GM19467 (cell line): ENCODE results near the gene TMEM222.

Source experiments
- ATAC-seq: cut with Tn5 transposase; IDR thresholded peaks from one replicate; pipeline ENCODE4 v1.9.1; 2021; ENCODE audit warnings: mild to moderate bottlenecking, moderate library complexity; ENCODE audit not compliant: unreplicated experiment

Gene TMEM222

GRCh38 chr1:27306071-27306470 is 15.9 kb upstream of the TMEM222 start:
- ATAC-seq, result no peak

GRCh38 chr1:27306892-27307761 is 14.8 kb upstream of the TMEM222 start:
- no peak for ATAC-seq

DNA sequence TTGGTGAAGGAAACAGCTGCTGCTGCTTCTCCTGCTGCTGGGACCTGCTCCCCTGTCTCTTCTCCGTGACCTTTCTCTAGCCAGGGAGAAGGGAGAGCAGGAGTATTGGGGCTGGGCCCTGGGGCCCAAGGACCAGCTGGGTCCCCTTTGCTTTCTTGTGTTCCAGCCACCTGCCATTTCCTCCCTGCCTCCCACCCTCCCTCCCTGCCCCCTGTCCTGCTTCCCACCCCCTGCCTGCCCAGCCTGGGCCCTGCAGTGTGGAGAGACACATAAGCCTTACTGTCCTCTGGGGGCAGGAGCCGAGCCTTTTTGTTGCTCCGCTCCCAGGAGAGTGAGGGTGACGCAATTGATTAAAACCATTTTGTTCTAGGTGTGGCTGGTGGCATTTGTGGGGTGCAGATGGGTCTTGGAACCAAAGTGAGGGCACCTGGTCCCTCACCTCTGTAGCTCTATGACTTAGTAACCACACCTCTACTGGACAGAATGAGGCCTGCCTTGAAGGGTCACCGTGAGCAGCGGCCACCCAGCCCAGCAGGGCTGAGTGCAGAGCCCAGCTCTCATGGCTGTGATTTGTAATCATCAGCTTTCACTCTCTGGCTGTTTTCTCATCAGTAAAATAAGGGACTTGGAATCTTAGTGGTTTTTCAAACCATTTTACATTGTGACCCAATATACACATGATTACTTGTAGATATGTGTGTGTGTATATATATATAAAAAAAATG is 13.9 kb upstream of the TMEM222 start:
- ATAC-seq, result no peak

DNA sequence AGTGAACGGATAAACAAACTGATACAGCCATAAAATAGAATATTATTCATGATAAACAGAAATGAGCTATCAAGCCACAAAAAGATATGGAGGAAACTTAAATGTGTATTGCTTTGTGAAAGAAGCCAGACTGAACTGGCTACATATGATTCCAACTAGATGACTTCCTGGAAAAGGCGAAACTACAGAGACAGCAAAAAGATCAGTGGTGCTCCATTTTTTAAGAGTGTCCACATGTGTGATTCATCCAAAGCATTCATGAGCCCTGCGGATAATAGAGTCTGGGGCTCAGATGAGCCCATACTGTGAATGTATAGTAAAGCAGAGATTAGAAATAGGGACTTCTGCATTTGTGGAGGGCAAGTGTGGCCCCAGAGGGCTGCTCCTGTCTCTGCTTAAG is 7.8 kb upstream of the TMEM222 start:
- ATAC-seq, result no peak

DNA sequence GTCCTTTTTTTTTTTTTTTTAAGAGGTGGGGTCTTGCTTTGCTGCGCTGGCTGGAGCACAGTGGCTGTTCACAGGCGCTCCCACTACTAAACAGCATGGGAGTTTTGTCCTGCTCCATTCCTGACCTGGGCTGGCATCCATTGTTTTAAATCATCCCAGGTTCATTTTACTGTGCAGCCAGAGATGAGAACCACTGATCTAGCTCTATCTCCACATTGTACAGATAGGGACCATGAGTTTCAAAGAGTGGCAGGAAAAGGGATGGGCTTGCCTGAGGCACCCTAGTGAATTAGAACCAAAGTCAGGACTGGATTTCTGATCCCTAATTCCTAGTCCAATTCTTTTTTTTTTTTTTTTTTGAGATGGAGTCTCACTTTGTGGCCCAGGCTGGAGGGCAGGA is 7.2 kb upstream of the TMEM222 start:
- ATAC-seq, result no peak

- no peak for ATAC-seq
Observed at GRCh38 chr1:27316860-27317259, 5.1 kb upstream of the TMEM222 start.

DNA sequence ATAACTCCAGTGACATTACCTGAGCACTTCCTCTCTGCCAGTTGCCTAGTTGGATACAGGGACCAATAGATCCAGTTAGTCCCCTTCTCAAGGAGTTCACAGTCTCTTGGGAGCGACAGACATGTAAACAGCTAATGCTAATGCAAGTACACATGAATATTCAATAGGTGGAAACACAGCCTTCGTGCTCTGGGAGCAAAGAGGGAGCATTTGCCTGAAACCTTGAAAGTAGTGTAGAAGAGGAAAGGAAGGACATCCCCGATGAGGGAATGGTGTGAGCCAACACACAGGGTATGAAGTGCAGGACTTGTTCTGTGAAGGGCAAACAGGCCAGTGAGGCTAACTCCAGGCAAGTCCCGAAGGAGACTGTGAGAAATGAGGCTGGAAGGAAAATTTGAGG is 3.8 kb upstream of the TMEM222 start:
- no peak for ATAC-seq

DNA sequence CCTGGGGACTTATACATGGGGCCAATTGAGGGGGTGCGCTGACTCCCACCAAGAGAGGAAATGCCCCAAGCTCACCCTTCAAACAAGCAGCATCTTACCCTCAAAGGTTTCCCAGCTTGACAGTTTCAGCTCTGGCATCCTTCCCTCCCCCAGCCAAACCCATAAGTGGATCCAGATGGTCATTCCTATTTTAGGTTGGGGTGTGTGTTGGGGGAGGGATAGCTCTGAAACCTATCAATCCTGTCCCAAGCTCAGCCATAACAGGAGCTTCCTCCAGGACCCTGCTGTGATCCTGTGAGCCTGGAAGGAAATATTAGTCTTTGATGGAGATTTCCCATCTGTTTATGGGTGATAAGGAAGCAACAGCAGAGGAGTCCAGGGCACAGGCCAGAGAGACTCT is 3.4 kb upstream of the TMEM222 start:
- no peak for ATAC-seq

- no peak for ATAC-seq
Observed at GRCh38 chr1:27322569-27323240, 742 bp downstream of the TMEM222 start.

DNA sequence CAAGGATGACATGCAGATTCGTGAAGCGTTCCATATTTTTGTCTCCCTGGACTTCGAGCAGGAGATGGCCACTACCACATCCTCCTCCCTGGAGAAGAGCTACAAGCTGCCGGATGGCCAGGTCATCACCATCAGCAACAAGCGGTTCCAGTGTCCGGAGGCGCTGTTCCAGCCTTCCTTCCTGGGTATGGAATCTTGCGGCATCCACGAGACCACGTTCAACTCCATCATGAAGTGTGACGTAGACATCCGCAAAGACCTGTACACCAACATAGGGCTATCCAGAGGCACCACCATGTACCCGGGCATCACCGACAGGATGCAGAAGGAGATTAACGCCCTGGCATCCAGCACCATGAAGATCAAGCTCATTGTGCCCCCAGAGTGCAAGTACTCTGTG is 3.3 kb downstream of the TMEM222 start:
- ATAC-seq, result no peak

DNA sequence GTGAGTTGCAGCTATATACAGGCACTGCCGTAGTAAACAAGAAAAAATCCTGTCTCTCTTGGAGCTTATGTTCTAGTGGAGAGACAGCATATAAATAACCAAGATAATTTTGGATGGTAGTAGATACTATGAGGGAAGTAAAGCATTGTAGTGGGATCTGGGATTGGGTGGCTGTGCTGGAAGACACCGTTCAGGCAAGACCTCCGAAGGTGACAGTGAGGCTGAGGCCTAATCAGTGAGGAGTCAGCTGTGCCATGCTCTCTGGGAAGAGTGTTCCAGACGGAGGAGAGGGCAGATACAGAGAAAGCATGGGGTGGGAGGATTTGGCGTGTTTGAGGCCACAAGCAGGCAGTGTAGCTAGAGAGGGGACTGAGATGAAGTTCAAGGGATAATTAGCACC is 6.0 kb downstream of the TMEM222 start:
- ATAC-seq, result no peak

- ATAC-seq, result no peak
Observed at GRCh38 chr1:27330786-27331185, 8.8 kb downstream of the TMEM222 start.

- ATAC-seq, result no peak
Observed at GRCh38 chr1:27331426-27331825, 9.5 kb downstream of the TMEM222 start.

DNA sequence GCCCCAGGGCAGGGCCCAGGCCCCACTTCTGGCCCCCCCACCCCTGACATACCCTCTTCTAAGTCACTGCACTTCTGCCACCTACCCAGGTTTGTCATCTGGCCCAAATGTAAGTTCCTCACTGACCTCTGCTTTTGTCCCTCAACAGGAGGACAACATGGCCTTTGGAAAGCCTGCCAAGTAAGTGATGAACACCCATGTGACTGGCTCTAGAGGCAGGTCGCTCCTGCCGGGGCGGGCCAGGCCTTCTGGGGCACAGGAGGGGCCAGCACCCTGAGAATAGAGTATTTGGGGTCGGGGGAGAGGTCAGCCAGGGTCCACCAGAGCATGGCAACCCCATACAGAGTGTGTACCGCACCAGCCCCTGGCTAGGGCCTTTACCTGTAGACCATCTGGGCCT is 10.0 kb downstream of the TMEM222 start:
- no peak for ATAC-seq

GRCh38 chr1:27332536-27333281 is 10.7 kb downstream of the TMEM222 start:
- ATAC-seq, result no peak

GRCh38 chr1:27333717-27334279 is 11.8 kb downstream of the TMEM222 start:
- ATAC-seq, result no peak

DNA sequence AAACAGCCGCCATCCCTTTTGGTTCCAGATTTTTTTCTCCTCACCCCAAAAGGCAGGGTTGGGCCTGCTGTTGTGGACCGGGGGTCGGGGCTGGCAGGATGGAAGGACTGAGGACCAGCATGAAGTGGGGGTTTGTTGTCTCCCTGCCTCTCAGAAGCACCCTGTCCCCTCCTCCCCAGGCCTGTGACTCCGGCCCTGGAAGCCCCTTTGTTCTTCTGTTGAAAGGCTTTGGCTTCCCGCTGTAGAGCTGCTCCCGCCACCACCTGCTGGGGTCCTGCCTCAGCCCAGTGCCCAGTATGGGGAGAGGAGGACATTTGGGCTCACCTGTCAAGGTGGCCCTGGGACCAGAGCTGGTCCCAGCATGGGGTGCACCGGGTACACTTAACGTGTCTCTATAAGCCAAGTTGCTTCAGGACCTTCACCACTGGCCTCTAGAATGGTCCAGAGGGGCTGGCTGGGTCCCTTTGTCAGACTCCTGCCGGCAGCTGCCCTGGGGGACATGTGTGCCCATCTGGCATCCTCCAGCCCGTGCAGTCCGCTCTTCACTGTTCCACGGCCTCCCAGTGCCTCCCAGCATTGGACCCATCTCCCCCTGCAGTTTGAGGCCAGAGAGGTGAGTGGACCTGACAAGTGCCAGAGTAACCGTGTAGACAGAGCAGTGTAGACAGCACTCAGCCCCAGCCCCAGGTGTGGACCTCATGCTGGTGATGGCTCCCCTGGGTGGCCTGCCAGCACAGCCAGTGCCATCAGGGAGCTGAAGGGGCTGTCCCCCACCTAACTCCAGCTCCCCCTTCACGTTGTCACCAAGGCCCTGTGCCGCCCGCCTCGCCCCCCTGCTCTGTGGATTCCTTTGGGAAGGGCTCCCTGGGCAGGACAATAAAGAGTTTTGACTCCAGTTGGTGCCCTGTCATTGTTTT is 13.8 kb downstream of the TMEM222 start:
- no peak for ATAC-seq

GRCh38 chr1:27336756-27337155 is 14.8 kb downstream of the TMEM222 start:
- no peak for ATAC-seq

DNA sequence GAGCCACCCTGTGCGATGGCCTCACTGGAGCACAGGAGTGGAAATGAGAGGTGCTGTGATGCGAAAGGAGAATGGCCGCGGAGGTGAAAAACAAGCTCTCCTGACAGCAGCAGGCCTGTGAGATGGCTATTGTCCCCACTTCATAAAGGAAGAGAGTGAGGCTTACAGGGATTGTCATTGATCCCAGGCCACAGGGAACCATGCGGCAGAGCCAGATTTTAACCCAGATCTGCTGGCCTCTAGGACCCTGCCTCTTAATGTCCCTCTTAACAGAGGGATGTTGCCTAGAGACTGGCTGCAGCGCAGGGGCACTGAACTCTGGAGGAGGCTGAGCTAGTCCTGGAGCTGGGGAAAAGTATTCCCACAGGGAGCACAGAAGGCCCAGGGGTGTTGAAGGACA is 16.8 kb downstream of the TMEM222 start:
- ATAC-seq, result no peak

- no peak for ATAC-seq
Observed at GRCh38 chr1:27339213-27339612, 17.2 kb downstream of the TMEM222 start.
